Thyroid gland (tissue), 4 donors: Measurements from ENCODE around the gene PCED1A. TPM values are rescaled to one million over a fixed set of nuclear protein-coding genes. Genes with fewer than 3 reads are reported as not detected.

ENCODE experiments used
- DNase-seq, 2 donors: peaks; one replicate each; pipeline ENCODE4 v3.0.0-alpha.2; 2019
- H3K27ac ChIP-seq, 3 donors: fragments of 200-600 bp; sonication (generic); 1 replicate in 2 of 3; 2 replicates in 1 of 3; pipeline ENCODE4 v1.5.1; 2016 to 2019; ENCODE audit warnings: mild to moderate bottlenecking in 1 of 3, moderate library complexity in 1 of 3
- H3K27me3 ChIP-seq: fragments of 200-600 bp; sonication (generic); one replicate; pipeline ENCODE4 v1.5.1; 2019
- H3K36me3 ChIP-seq, 2 donors: fragments of 200-600 bp; sonication (generic); one replicate each; pipeline ENCODE4 v1.5.1; 2016 to 2019
- H3K4me1 ChIP-seq, 2 donors: fragments of 200-600 bp; sonication (generic); one replicate each; pipeline ENCODE4 v1.5.1; 2017 to 2019
- H3K4me3 ChIP-seq, 3 donors: fragments of 200-600 bp; sonication (generic); replicated peaks in 1 of 3; 1 replicate in 2 of 3; 2 replicates in 1 of 3; pipeline ENCODE4 v1.5.1; 2016; ENCODE audit warnings: mild to moderate bottlenecking in 1 of 3
- H3K9me3 ChIP-seq: fragments of 200-600 bp; sonication (generic); one replicate; pipeline ENCODE4 v1.5.1; 2017
- CTCF ChIP-seq, 6 experiments: fragments of 200-600 bp in 3 of 6; fragments of 450-650 bp in 3 of 6; sonication (generic) in 3 of 6; IDR thresholded peaks; one replicate each; pipeline ENCODE4 v1.5.1; 2016 to 2019; ENCODE audit warnings: antibody characterized with exemption in 6 of 6, mild to moderate bottlenecking in 2 of 6, inconsistent platforms in 1 of 6, moderate library complexity in 1 of 6
- POLR2A ChIP-seq, 2 donors: fragments of 450-650 bp; IDR thresholded peaks; one replicate each; pipeline ENCODE4 v1.6.1; 2017; ENCODE audit warnings: antibody characterized with exemption in 2 of 2, mild to moderate bottlenecking in 2 of 2, moderate library complexity in 1 of 2
- WGBS, 2 donors: methylation state at CpG; one replicate each; pipeline ENCODE4 v1.1.5; 2017; 5-methylcytosine and 5-hydroxymethylcytosine counted together
- intact Hi-C: fragments of 100-400 bp; cut with DNase I; formaldehyde crosslinking; loops from one replicate; pipeline ENCODE4 v1.15.1; 2023
- total RNA-seq, 4 donors: library from RNA; depleted of rRNA; stranded (reverse); fragments of >200 nt; gene quantifications; one replicate each; pipeline ENCODE4 v1.2.3, GENCODE V29; 2016

PCED1A gene
- total RNA-seq, result 10 to 100 TPM; 38.0 to 95.9 (median 63.4) TPM

- Histone ChIP-seq H3K4me3 (peak within 1 kb of the TSS; percentile 75 to 100 (median 99)), H3K9me3 (no peaks in the 10 kb centered on the region), H3K27ac (peak within 1 kb of the TSS; percentile 88 to 92 (median 91)), H3K4me1 (peaks cover 17 to 25% of the 10 kb centered on the region in 2 donors), H3K36me3 (peaks cover 0 to 8% of the 10 kb centered on the region in 2 donors), H3K27me3 (no peaks in the 10 kb centered on the region)
- TF ChIP-seq POLR2A (IDR thresholded peaks at IDR 0.05), result peak in 1 of 2 donors; percentile 64
- TF ChIP-seq CTCF (IDR thresholded peaks at IDR 0.05), result no peak
- intact Hi-C loops, result loop anchor here (5.0 to 10.0 kb wide), 2 partner anchors 86 to 148 kb away; partner anchors contain the start of gene EBF4
- DNase-seq, result peak; percentile 89 to 90
- WGBS, 2 donors, result 1 to 2% methylated on average over 19 to 33 of the region's 98 CpGs
Observed at GRCh38 chr20:2840138-2840966, at the start of gene PCED1A, which contains the start of gene VPS16. PCED1A (minus strand) TSS chr20:2840655; CDS start chr20:2839912, 743 bp downstream. VPS16 (plus strand) TSS chr20:2840745; CDS start chr20:2840775, 30 bp downstream.

GRCh38 chr20:2889797-2890196 lies 49.3 kb upstream of the PCED1A start:
- H3K36me3 ChIP-seq, result no peaks in the 10 kb centered on the region
- WGBS, 2 donors, result 99% methylated on average over 3 of the region's 3 CpGs
- H3K27me3 ChIP-seq, result no peaks in the 10 kb centered on the region
- no peak for DNase-seq
- intact Hi-C loops, result no loop called here
- H3K4me3 ChIP-seq, result no peak overlapping the region
- no peak overlapping the region for H3K27ac ChIP-seq
- peaks cover 4 to 13% of the 10 kb centered on the region in 2 donors for H3K4me1 ChIP-seq
- no peaks in the 10 kb centered on the region for H3K9me3 ChIP-seq
- TF ChIP-seq POLR2A (IDR thresholded peaks at IDR 0.05) (no peak), CTCF (IDR thresholded peaks at IDR 0.05) (no peak)

GRCh38 chr20:2889209-2889608 lies 48.8 kb upstream of the PCED1A start:
- no peak for DNase-seq
- no peaks in the 10 kb centered on the region for H3K27me3 ChIP-seq
- no peak overlapping the region for H3K27ac ChIP-seq
- TF ChIP-seq CTCF (IDR thresholded peaks at IDR 0.05) (no peak), POLR2A (IDR thresholded peaks at IDR 0.05) (no peak)
- H3K4me1 ChIP-seq, result peaks cover 4 to 13% of the 10 kb centered on the region in 2 donors
- H3K36me3 ChIP-seq, result no peaks in the 10 kb centered on the region
- no peaks in the 10 kb centered on the region for H3K9me3 ChIP-seq
- intact Hi-C loops, result no loop called here
- no peak overlapping the region for H3K4me3 ChIP-seq
- 73 to 84% methylated on average over 1 of the region's 1 CpG for WGBS, 2 donors

GRCh38 chr20:2888224-2888955 lies 47.9 kb upstream of the PCED1A start:
- intact Hi-C loops, result no loop called here
- TF ChIP-seq CTCF (IDR thresholded peaks at IDR 0.05) (no peak), POLR2A (IDR thresholded peaks at IDR 0.05) (no peak)
- Histone ChIP-seq H3K4me3 (no peak overlapping the region), H3K36me3 (no peaks in the 10 kb centered on the region), H3K9me3 (no peaks in the 10 kb centered on the region), H3K27ac (no peak overlapping the region), H3K27me3 (no peaks in the 10 kb centered on the region), H3K4me1 (peaks cover 4 to 13% of the 10 kb centered on the region in 2 donors)
- DNase-seq, result no peak
- 82 to 84% methylated on average over 4 of the region's 4 CpGs for WGBS, 2 donors
